Esophagus muscularis mucosa (tissue), 4 donors: ENCODE results near the gene SOBP. TPM values are rescaled to one million over a fixed set of nuclear protein-coding genes. Genes with fewer than 3 reads are reported as not detected.

ENCODE experiments used
- DNase-seq: peaks from one replicate; pipeline ENCODE4 v3.0.0-alpha.2; 2017; ENCODE audit errors: extremely low spot score
- H3K27ac ChIP-seq, 4 donors: fragments of 200-600 bp; sonication (generic); replicated peaks in 1 of 4; 1 replicate in 3 of 4; 2 replicates in 1 of 4; pipeline ENCODE4 v1.5.1; 2016 to 2019; ENCODE audit warnings: mild to moderate bottlenecking in 1 of 4
- H3K27me3 ChIP-seq, 4 donors: fragments of 200-600 bp; sonication (generic); one replicate each; pipeline versions ENCODE4 v1.5.1 to v1.6.0; 2016 to 2019
- H3K36me3 ChIP-seq, 4 donors: fragments of 200-600 bp; sonication (generic); one replicate each; pipeline ENCODE4 v1.5.1; 2016 to 2019
- H3K4me1 ChIP-seq, 4 donors: fragments of 200-600 bp; sonication (generic); one replicate each; pipeline ENCODE4 v1.5.1; 2016 to 2019
- H3K4me3 ChIP-seq, 4 donors: fragments of 200-600 bp; sonication (generic); 1 replicate in 2 of 4; 2 replicates in 2 of 4; pipeline ENCODE4 v1.5.1; 2016 to 2019; ENCODE audit warnings: mild to moderate bottlenecking in 4 of 4, moderate library complexity in 1 of 4
- H3K9me3 ChIP-seq, 4 donors: fragments of 200-600 bp; sonication (generic); 1 replicate in 3 of 4; 2 replicates in 1 of 4; pipeline ENCODE4 v1.5.1; 2016 to 2019
- CTCF ChIP-seq, 3 experiments: fragments of 200-600 bp in 2 of 3; fragments of 450-650 bp in 1 of 3; sonication (generic) in 2 of 3; IDR thresholded peaks; one replicate each; pipeline ENCODE4 v1.5.1; 2017 to 2019; ENCODE audit warnings: antibody characterized with exemption in 3 of 3, mild to moderate bottlenecking in 2 of 3, moderate library complexity in 1 of 3
- EP300 ChIP-seq: sonication (generic); formaldehyde crosslinking; IDR thresholded peaks from one replicate; pipeline ENCODE4 v1.6.1; 2017; ENCODE audit warnings: antibody characterized with exemption
- POLR2A ChIP-seq: fragments of 450-650 bp; IDR thresholded peaks from one replicate; pipeline ENCODE4 v1.6.1; 2017; ENCODE audit warnings: antibody characterized with exemption, moderate library complexity, mild to moderate bottlenecking, low read depth
- POLR2AphosphoS5 ChIP-seq, 2 donors: sonication (generic); formaldehyde crosslinking; IDR thresholded peaks; one replicate each; pipeline ENCODE4 v1.6.1; 2017; ENCODE audit warnings: antibody characterized with exemption in 2 of 2
- WGBS: methylation state at CpG from one replicate; pipeline ENCODE4 v1.1.5; 2018; 5-methylcytosine and 5-hydroxymethylcytosine counted together
- intact Hi-C: fragments of 100-400 bp; cut with DNase I; formaldehyde crosslinking; loops from one replicate; pipeline ENCODE4 v1.15.1; 2023
- total RNA-seq, 4 donors: library from RNA; depleted of rRNA; stranded (reverse); fragments of >200 nt; gene quantifications; one replicate each; pipeline versions ENCODE4 v1.1.0 to v1.2.1, GENCODE V29; 2016

Gene SOBP
- total RNA-seq, 4 donors from 2014 or later, result 18.6 to 44.1 (median 27.6) TPM

GRCh38 chr6:107576852-107577251, 86.9 kb downstream of the SOBP start:
- H3K4me3 ChIP-seq, result no peak overlapping the region
- H3K36me3 ChIP-seq, result no peaks in the 10 kb centered on the region
- intact Hi-C loops, result no loop called here
- H3K27me3 ChIP-seq, result no peaks in the 10 kb centered on the region
- no peak for DNase-seq
- H3K27ac ChIP-seq, result no peak overlapping the region
- peaks cover 0 to 8% (median 0%) of the 10 kb centered on the region in 4 donors for H3K4me1 ChIP-seq
- H3K9me3 ChIP-seq, result no peaks in the 10 kb centered on the region
- no peak for TF ChIP-seq POLR2A
- no peak for TF ChIP-seq POLR2AphosphoS5 (IDR thresholded peaks at IDR 0.05)
- TF ChIP-seq CTCF (IDR thresholded peaks at IDR 0.05), result no peak
- no peak for TF ChIP-seq EP300
- WGBS, result 74% methylated on average over 3 of the region's 3 CpGs

GRCh38 chr6:107578642-107579341, 88.9 kb downstream of the SOBP start:
- TF ChIP-seq POLR2AphosphoS5 (IDR thresholded peaks at IDR 0.05) (no peak), POLR2A (no peak), EP300 (no peak), CTCF (IDR thresholded peaks at IDR 0.05) (no peak)
- no peaks in the 10 kb centered on the region for H3K36me3 ChIP-seq
- H3K9me3 ChIP-seq, result no peaks in the 10 kb centered on the region
- no peak overlapping the region for H3K27ac ChIP-seq
- H3K4me1 ChIP-seq, result peaks cover 0 to 8% (median 0%) of the 10 kb centered on the region in 4 donors
- WGBS, result 73% methylated on average over 6 of the region's 6 CpGs
- DNase-seq, result no peak
- intact Hi-C loops, result no loop called here
- H3K27me3 ChIP-seq, result no peaks in the 10 kb centered on the region
- no peak overlapping the region for H3K4me3 ChIP-seq

- no peak for TF ChIP-seq POLR2AphosphoS5 (IDR thresholded peaks at IDR 0.05)
- TF ChIP-seq POLR2A, result no peak
- no peak for TF ChIP-seq CTCF (IDR thresholded peaks at IDR 0.05)
- TF ChIP-seq EP300, result no peak
- no peak for DNase-seq
- 88% methylated on average over 6 of the region's 6 CpGs for WGBS
- H3K27me3 ChIP-seq, result no peaks in the 10 kb centered on the region
- H3K4me1 ChIP-seq, result peaks cover 0 to 8% (median 0%) of the 10 kb centered on the region in 4 donors
- H3K4me3 ChIP-seq, result no peak overlapping the region
- no peaks in the 10 kb centered on the region for H3K9me3 ChIP-seq
- H3K36me3 ChIP-seq, result no peaks in the 10 kb centered on the region
- intact Hi-C loops, result no loop called here
- no peak overlapping the region for H3K27ac ChIP-seq
Observed at GRCh38 chr6:107579456-107580056, 89.6 kb downstream of the SOBP start.

GRCh38 chr6:107582086-107582485, 92.2 kb downstream of the SOBP start:
- DNase-seq, result no peak
- no peak for TF ChIP-seq POLR2A
- TF ChIP-seq EP300, result no peak
- TF ChIP-seq POLR2AphosphoS5 (IDR thresholded peaks at IDR 0.05), result no peak
- TF ChIP-seq CTCF (IDR thresholded peaks at IDR 0.05), result no peak
- H3K9me3 ChIP-seq, result no peaks in the 10 kb centered on the region
- no peaks in the 10 kb centered on the region for H3K36me3 ChIP-seq
- H3K4me3 ChIP-seq, result no peak overlapping the region
- H3K27me3 ChIP-seq, result no peaks in the 10 kb centered on the region
- H3K4me1 ChIP-seq, result peaks cover 0 to 5% (median 0%) of the 10 kb centered on the region in 4 donors
- intact Hi-C loops, result no loop called here
- H3K27ac ChIP-seq, result no peak overlapping the region

- Histone ChIP-seq H3K36me3 (no peaks in the 10 kb centered on the region), H3K27ac (no peak overlapping the region), H3K27me3 (no peaks in the 10 kb centered on the region), H3K9me3 (no peaks in the 10 kb centered on the region), H3K4me3 (no peak overlapping the region), H3K4me1 (peaks cover 0 to 9% (median 2%) of the 10 kb centered on the region in 4 donors)
- no peak for TF ChIP-seq POLR2A
- no peak for TF ChIP-seq CTCF (IDR thresholded peaks at IDR 0.05)
- no peak for TF ChIP-seq EP300
- no peak for TF ChIP-seq POLR2AphosphoS5 (IDR thresholded peaks at IDR 0.05)
- intact Hi-C loops, result no loop called here
- no peak for DNase-seq
Observed at GRCh38 chr6:107584726-107585125, 94.8 kb downstream of the SOBP start.
